ENCODE measurements around the gene NCAPH2.
"Not testable (repeated sequence)": the region's sequence is repeated elsewhere in the genome, so short reads cannot be mapped to it uniquely, and the experiment has no call there.

The NCAPH2 gene

DNA sequence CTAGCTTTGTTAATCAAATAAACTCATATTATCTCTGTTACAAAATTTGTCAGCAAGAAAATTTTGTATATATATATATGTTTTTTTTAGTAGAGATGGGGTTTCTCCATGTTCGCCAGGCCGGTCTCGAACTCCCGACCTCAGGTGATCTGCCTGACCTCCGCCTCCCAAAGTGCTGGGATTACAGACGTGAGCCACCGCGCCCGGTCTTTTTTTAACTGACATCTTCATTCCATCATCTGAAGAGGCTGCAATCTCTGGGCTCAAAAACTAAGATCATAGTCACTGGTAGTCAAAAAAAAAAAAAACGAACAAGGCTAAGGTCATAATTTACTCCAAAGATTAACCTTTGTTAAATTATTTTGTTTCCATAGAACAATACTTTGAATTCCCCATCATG lies 32.4 kb downstream of the NCAPH2 start:
- no peak for DNase-seq (ENCODE audit: low read depth)
- H3K27me3 ChIP-seq (replicated peaks; ENCODE audit: control insufficient read depth, insufficient read depth, low read length), result no peaks in the 10 kb centered on the region
- H3K9ac ChIP-seq (ENCODE audit: low read length), result peak overlapping the region; percentile 70
- no peaks in the 10 kb centered on the region for H3K9me3 ChIP-seq (ENCODE audit: control insufficient read depth, low read length)
- no peaks in the 10 kb centered on the region for H3K36me3 ChIP-seq (ENCODE audit: control insufficient read depth, insufficient read depth, low read length, severe bottlenecking)
- peaks cover 53% of the 10 kb centered on the region for H3K4me1 ChIP-seq (ENCODE audit: control insufficient read depth, insufficient read depth, low read length)
- H3K4me3 ChIP-seq (ENCODE audit: low read length), result no peak overlapping the region

DNA sequence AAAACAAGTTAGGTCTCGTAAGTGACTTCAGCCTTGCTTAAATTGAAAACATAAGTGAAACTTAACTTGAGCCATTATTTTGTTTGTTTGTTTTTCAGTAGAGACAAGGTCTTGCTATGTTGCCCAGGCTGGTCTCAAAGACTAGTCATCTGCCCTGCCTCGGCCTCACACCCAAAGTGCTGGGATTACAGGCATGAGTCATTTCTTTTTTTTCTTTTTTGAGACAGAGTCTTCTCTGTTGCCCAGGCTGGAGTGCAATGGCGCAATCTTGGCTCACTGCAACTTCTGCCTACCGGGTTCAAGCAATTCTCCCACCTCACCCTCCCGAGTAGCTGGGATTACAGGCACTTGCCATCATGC lies 33.6 kb downstream of the NCAPH2 start:
- not testable (repeated sequence) for H3K4me3 ChIP-seq (ENCODE audit: low read length); H3K9me3 ChIP-seq (ENCODE audit: control insufficient read depth, low read length); H3K27me3 ChIP-seq (replicated peaks; ENCODE audit: control insufficient read depth, insufficient read depth, low read length); H3K36me3 ChIP-seq (ENCODE audit: control insufficient read depth, insufficient read depth, low read length, severe bottlenecking)
- Histone ChIP-seq H3K9ac (ENCODE audit: low read length) (peak overlapping the region; percentile 39), H3K4me1 (ENCODE audit: control insufficient read depth, insufficient read depth, low read length) (peaks cover 59% of the 10 kb centered on the region)
- DNase-seq (ENCODE audit: low read depth), result peak; percentile 93

DNA sequence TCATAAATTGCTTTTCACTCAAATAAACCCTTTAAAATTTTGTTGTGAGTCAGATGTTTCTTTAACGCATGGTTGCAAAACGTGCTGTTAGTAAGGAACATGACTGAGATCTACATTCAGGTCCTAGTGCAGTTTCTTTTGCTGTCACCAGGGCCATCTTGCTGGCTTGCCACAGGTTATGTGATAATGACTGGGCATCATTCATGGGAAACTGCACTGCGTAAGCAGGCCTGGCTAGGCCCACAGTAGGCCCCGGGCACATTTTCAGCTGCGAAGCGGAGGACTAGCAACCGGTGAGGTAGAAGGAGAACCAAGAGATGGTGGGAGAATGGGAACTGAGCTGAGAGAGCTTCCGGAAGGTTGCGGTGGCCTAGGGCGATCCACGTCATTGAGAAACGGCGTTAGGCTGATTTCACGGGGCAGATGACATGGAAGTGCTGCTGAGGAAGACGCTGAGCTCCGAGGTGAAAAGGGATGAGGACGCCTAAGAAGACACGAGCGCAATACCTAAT lies 34.4 kb downstream of the NCAPH2 start:
- Histone ChIP-seq H3K4me1 (ENCODE audit: control insufficient read depth, insufficient read depth, low read length) (peaks cover 61% of the 10 kb centered on the region), H3K4me3 (ENCODE audit: low read length) (no peak overlapping the region), H3K9me3 (ENCODE audit: control insufficient read depth, low read length) (no peaks in the 10 kb centered on the region), H3K9ac (ENCODE audit: low read length) (no peak overlapping the region), H3K36me3 (ENCODE audit: control insufficient read depth, insufficient read depth, low read length, severe bottlenecking) (no peaks in the 10 kb centered on the region), H3K27me3 (replicated peaks; ENCODE audit: control insufficient read depth, insufficient read depth, low read length) (peaks cover 9% of the 10 kb centered on the region)
- no peak for DNase-seq (ENCODE audit: low read depth)

DNA sequence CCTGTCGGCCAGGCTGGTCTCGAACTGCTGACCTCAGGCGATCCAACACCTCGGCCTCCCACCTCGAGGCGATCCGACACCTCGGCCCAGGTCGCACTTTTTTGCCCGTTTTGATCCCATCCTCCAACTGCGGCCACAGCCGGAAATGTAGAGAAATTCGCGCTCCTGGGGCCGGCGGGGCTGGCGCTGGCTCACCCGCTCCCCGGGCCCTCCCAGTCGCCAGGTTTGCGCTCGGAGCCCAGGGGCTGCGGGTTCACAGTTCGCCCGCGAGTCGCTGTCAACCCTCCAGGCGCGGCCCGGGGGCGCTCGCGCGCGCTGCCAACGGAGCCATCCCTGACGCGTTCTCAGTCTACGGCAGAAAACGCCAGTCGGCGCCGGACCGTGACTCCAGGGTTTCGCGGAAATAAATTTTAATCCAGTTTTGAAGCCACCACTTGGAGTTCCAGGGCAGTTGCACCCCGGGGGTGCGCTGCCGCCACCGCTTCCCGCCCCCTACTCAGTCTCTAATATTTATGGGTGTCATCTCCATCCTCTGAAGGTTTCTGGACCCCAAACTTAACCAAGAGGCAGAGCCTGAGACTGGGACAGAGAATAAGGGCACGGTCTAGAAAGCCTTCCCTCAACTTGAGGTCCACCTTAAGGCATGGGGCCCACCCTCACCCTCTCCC lies 36.2 kb downstream of the NCAPH2 start:
- no peaks in the 10 kb centered on the region for H3K9me3 ChIP-seq (ENCODE audit: control insufficient read depth, low read length)
- peak; percentile 46 for DNase-seq (ENCODE audit: low read depth)
- no peaks in the 10 kb centered on the region for H3K36me3 ChIP-seq (ENCODE audit: control insufficient read depth, insufficient read depth, low read length, severe bottlenecking)
- H3K9ac ChIP-seq (ENCODE audit: low read length), result peak overlapping the region; percentile 78
- peaks cover 47% of the 10 kb centered on the region for H3K4me1 ChIP-seq (ENCODE audit: control insufficient read depth, insufficient read depth, low read length)
- H3K4me3 ChIP-seq (ENCODE audit: low read length), result peak overlapping the region; percentile 67
- H3K27me3 ChIP-seq (replicated peaks; ENCODE audit: control insufficient read depth, insufficient read depth, low read length), result peaks cover 10% of the 10 kb centered on the region

DNA sequence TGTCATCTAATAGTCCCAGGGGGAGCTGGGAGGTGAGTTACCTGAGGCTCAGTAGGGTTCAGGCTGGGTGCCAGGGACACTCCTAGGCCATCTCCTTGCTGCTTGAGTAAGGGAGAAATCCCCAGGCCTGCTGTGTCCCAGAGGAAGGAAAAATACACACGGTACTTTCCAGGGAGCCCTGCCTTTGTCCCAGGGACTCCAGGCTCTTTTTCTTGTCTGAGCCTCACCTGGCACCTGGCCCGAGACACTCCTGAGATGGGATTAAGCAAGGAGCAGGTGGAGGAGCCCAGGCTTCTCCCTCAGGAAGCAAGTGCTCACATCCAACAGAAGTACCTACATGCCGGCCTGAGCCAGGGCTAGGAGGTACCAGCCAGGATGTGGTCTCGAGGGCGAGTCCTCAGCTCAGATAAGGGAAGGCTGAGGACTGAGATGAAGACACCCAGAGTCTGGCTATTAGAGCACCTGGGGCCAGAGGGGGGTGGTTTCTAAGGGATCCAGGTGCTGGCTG lies 36.8 kb downstream of the NCAPH2 start:
- Histone ChIP-seq H3K27me3 (replicated peaks; ENCODE audit: control insufficient read depth, insufficient read depth, low read length) (peaks cover 11% of the 10 kb centered on the region), H3K4me1 (ENCODE audit: control insufficient read depth, insufficient read depth, low read length) (peaks cover 43% of the 10 kb centered on the region), H3K4me3 (ENCODE audit: low read length) (peak overlapping the region; percentile 67), H3K9ac (ENCODE audit: low read length) (peak overlapping the region; percentile 78), H3K9me3 (ENCODE audit: control insufficient read depth, low read length) (no peaks in the 10 kb centered on the region), H3K36me3 (ENCODE audit: control insufficient read depth, insufficient read depth, low read length, severe bottlenecking) (no peaks in the 10 kb centered on the region)
- no peak for DNase-seq (ENCODE audit: low read depth)

DNA sequence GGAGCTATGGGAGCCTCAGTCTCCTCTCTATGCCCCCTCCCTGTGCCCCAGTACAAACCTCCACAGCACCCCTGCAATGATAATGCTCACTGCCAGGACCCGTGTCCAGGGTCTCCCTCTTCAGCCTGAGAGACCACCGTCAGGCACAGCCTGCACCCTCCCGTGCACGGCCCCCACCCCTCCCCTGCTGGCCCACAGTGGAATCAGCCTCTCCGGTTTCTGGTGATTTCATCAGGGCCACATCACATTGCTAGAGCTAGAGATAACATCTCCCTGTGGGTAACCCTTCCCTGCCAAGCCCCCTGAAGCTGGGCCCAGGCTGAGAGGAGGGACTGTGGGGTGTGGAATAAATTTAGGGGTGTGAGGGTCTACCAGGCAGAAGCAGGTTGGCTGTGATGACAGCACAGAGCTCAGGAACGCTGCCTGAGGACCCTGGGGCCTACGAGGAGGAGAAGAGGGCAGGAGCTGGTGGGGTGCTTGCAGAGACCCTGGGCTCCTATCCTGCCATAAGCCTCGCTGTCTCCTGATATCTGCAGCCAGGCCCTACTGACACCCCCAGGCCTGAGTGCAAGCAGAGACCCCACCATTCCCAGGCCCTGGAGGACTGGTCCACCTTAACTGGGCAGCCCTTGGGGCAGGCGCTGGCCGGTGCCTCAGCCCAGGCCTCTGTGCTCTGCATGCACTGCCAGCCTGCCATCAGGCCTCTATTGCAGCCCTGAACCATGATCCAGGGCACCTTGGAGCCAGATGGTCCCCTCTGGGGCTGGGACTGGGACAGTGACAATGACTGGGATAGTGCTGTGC lies 37.7 kb downstream of the NCAPH2 start, which contains the start of gene KLHDC7B:
KLHDC7B (plus strand) TSS at position 378 of the 804 bp plus-strand sequence; CDS start at position 723, 345 bp downstream.
- Histone ChIP-seq H3K9ac (ENCODE audit: low read length) (peak within 1 kb of the TSS; percentile 78), H3K4me3 (ENCODE audit: low read length) (no peak within 1 kb of the TSS), H3K9me3 (ENCODE audit: control insufficient read depth, low read length) (no peaks in the 10 kb centered on the region), H3K4me1 (ENCODE audit: control insufficient read depth, insufficient read depth, low read length) (peaks cover 33% of the 10 kb centered on the region), H3K36me3 (ENCODE audit: control insufficient read depth, insufficient read depth, low read length, severe bottlenecking) (no peaks in the 10 kb centered on the region), H3K27me3 (replicated peaks; ENCODE audit: control insufficient read depth, insufficient read depth, low read length) (peaks cover 16% of the 10 kb centered on the region)
- DNase-seq (ENCODE audit: low read depth), result peak; percentile 85

DNA sequence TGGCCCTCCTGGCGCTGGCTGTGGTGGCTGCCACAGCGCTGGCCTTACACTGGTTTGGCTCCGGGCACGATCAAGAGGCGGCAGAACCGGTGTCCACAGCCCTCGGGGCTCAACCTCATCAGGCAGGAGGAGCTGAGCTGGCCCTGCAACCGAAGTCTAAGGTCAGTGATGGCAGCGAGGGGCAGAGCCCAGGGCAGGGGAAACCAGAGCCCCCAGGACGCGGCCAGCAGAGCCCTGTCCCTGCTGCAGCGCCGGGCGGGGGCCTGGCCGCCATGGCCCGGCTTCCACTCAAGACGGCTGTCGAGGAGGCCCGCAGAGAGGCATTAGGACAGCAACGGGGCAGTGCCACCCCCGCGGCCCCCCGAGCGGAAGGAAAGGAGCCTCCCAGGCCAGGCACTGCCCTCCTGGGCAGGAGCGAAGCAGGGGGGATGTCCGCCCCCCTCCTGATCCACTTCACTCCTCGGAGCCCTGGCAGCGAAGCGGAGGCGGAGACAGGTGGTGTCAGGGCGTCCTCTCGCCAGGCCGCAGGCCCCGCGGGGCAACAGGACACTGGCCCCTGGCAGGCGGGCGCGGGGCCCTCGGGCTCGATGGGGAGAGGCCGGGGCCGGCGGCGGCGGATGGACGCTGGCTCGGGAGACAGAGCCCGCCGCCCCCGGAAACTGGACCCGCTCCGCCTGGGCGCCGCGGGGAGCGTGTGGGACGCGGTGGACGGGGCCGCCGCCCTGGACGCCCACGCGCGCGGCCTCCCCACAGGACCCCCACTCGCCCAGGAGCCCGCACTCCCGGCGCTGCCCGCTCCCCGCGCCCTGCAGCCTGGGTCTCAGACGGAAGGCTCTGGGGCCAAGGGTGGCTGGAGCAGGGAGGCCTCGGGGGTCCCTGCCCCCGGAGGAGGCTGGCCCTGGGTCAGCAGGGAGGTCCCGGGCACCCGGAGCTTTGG lies 38.6 kb downstream of the NCAPH2 start:
- Histone ChIP-seq H3K27me3 (replicated peaks; ENCODE audit: control insufficient read depth, insufficient read depth, low read length) (peaks cover 20% of the 10 kb centered on the region), H3K9ac (ENCODE audit: low read length) (peak overlapping the region; percentile 64), H3K36me3 (ENCODE audit: control insufficient read depth, insufficient read depth, low read length, severe bottlenecking) (no peaks in the 10 kb centered on the region), H3K9me3 (ENCODE audit: control insufficient read depth, low read length) (no peaks in the 10 kb centered on the region), H3K4me1 (ENCODE audit: control insufficient read depth, insufficient read depth, low read length) (peaks cover 25% of the 10 kb centered on the region), H3K4me3 (ENCODE audit: low read length) (peak overlapping the region; percentile 17)
- no peak for DNase-seq (ENCODE audit: low read depth)

DNA sequence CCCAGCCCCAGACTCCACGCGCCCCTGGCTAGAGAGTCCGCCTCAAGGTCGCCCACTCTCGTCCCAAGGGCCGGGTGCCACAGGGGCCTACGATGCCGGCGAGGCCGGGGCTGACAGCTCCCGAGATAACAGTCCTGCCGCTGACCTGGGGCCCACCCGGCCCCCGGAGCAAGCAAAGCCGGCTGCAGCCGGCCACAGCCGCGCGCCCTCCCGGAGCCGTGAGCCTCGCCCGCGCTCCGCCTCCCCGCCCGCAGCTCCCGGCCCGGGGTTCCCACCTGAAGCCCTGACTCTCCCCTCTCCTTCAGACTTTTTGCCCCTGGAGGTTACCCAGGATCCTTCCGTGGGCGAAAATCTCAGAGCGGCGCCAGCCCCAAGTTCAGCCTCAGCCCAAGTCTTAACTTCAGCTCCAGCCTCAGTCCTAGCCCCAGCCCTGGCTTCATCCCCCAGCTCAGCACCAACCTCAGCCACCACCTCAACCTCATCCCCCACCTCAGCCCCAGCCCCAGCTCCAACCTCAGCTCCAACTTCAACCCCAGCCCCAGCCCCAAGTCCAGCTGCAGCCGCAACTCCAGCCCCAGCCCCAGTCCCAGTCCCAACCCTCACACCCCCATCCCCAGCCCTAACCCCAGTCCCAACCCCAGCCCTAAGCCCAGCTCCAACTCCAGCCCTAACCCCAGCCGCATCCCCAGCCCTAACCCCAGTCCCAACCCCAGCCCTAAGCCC lies 39.4 kb downstream of the NCAPH2 start:
- H3K27me3 ChIP-seq (replicated peaks; ENCODE audit: control insufficient read depth, insufficient read depth, low read length), result peaks cover 24% of the 10 kb centered on the region

DNA sequence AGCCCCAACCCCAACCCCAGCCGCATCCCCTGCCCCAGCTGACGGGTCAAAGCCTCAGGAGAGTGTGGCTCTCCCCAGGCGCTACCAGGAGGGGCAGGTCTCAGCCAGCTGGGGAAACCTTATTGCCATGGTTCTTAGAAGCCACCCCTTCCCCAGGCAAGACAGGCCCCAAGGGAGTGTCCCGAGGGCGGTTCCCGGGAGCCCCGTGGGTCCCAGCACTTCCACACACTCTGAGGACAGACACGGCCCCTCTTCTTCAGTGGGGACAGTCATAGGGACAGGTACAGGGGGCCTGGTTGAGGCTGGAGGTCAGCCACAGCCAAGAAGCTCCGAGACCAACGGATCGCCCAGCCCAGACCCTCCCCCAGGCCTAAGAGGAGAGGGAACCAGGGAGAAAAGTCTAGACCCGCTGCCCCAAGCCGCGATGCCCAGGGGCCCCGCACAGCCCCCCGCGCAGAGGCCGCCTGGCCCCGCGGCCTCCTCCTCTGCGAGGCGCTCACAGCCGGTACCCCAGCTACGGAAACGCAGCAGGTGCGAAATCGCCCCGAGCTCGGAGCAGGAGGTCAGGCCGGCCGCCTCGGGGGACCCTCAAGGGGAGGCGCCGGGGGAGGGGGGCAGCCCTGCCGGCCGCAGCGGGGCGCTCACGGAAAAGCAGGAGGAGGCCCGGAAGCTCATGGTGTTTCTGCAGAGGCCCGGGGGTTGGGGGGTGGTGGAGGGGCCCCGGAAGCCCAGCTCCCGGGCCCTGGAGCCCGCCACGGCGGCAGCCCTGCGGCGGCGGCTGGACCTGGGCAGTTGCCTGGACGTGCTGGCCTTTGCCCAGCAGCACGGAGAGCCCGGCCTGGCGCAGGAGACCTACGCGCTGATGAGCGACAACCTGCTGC lies 40.3 kb downstream of the NCAPH2 start:
- no peak for DNase-seq (ENCODE audit: low read depth)
- Histone ChIP-seq H3K4me1 (ENCODE audit: control insufficient read depth, insufficient read depth, low read length) (peaks cover 14% of the 10 kb centered on the region), H3K9me3 (ENCODE audit: control insufficient read depth, low read length) (no peaks in the 10 kb centered on the region), H3K9ac (ENCODE audit: low read length) (no peak overlapping the region), H3K27me3 (replicated peaks; ENCODE audit: control insufficient read depth, insufficient read depth, low read length) (peaks cover 26% of the 10 kb centered on the region), H3K36me3 (ENCODE audit: control insufficient read depth, insufficient read depth, low read length, severe bottlenecking) (no peaks in the 10 kb centered on the region), H3K4me3 (ENCODE audit: low read length) (no peak overlapping the region)

More for the DNA sequence above, 39.4 kb downstream of the NCAPH2 start:
- Histone ChIP-seq H3K9ac (ENCODE audit: low read length) (peak overlapping the region; percentile 10), H3K36me3 (ENCODE audit: control insufficient read depth, insufficient read depth, low read length, severe bottlenecking) (no peaks in the 10 kb centered on the region), H3K4me3 (ENCODE audit: low read length) (peak overlapping the region; percentile 17), H3K9me3 (ENCODE audit: control insufficient read depth, low read length) (no peaks in the 10 kb centered on the region), H3K4me1 (ENCODE audit: control insufficient read depth, insufficient read depth, low read length) (peaks cover 17% of the 10 kb centered on the region)
- DNase-seq (ENCODE audit: low read depth), result no peak
